Measurements from ENCODE around the gene LRFN5.

DNA sequence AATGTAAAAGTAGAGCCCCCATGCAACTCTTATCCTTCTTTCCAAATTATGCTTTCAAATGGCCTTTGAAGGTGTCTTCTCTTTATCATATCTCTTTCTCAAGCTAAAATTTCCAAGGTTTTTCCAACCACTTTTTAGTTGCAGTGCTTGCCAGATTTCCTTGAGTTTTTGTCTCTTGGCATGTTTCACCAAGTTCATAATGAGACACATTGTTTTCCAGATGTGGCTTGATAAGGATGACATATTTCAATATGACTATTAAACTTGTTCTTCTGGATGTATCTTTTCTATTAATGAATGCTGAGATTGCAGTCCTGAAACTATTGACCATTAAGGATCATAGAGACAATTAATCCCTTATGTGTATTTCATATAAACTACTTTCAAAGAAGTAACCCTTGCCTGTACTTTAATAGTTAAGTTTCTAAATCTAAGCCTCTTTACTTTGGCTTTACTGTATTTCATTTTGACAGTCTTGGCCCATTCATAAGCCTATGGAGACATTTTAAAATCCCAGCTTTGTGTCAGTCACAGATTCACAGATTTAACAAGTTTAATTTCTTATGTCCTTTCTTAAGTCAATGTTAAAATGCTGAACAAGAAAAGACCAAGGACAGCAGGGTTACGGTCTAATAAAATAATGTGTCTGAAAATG lies 151.5 kb downstream of the LRFN5 start:
- TF ChIP-seq XRCC5 (optimal IDR thresholded peaks at IDR 0.05; ENCODE audit: low read length): no peak
- TF ChIP-seq, protein P1, sequence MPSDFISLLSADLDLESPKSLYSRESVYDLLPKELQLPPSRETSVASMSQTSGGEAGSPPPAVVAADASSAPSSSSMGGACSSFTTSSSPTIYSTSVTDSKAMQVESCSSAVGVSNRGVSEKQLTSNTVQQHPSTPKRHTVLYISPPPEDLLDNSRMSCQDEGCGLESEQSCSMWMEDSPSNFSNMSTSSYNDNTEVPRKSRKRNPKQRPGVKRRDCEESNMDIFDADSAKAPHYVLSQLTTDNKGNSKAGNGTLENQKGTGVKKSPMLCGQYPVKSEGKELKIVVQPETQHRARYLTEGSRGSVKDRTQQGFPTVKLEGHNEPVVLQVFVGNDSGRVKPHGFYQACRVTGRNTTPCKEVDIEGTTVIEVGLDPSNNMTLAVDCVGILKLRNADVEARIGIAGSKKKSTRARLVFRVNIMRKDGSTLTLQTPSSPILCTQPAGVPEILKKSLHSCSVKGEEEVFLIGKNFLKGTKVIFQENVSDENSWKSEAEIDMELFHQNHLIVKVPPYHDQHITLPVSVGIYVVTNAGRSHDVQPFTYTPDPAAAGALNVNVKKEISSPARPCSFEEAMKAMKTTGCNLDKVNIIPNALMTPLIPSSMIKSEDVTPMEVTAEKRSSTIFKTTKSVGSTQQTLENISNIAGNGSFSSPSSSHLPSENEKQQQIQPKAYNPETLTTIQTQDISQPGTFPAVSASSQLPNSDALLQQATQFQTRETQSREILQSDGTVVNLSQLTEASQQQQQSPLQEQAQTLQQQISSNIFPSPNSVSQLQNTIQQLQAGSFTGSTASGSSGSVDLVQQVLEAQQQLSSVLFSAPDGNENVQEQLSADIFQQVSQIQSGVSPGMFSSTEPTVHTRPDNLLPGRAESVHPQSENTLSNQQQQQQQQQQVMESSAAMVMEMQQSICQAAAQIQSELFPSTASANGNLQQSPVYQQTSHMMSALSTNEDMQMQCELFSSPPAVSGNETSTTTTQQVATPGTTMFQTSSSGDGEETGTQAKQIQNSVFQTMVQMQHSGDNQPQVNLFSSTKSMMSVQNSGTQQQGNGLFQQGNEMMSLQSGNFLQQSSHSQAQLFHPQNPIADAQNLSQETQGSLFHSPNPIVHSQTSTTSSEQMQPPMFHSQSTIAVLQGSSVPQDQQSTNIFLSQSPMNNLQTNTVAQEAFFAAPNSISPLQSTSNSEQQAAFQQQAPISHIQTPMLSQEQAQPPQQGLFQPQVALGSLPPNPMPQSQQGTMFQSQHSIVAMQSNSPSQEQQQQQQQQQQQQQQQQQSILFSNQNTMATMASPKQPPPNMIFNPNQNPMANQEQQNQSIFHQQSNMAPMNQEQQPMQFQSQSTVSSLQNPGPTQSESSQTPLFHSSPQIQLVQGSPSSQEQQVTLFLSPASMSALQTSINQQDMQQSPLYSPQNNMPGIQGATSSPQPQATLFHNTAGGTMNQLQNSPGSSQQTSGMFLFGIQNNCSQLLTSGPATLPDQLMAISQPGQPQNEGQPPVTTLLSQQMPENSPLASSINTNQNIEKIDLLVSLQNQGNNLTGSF (CRISPR knock-in tag; IDR thresholded peaks at IDR 0.05): no peak
- TF ChIP-seq POLR2A (IDR thresholded peaks at IDR 0.05; ENCODE audit: insufficient read depth in 1 of 2, low read depth in 2 of 2, low read length in 2 of 2): no peak
- TF ChIP-seq, protein P2, sequence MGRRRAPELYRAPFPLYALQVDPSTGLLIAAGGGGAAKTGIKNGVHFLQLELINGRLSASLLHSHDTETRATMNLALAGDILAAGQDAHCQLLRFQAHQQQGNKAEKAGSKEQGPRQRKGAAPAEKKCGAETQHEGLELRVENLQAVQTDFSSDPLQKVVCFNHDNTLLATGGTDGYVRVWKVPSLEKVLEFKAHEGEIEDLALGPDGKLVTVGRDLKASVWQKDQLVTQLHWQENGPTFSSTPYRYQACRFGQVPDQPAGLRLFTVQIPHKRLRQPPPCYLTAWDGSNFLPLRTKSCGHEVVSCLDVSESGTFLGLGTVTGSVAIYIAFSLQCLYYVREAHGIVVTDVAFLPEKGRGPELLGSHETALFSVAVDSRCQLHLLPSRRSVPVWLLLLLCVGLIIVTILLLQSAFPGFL (CRISPR knock-in tag; IDR thresholded peaks at IDR 0.05): no peak
- no peak for TF ChIP-seq RFX5 (IDR thresholded peaks at IDR 0.05; ENCODE audit: low read depth, low read length)
- no peak for TF ChIP-seq NFKBIZ (CRISPR knock-in tag; IDR thresholded peaks at IDR 0.05)
- no peak for TF ChIP-seq MAFK (conservative IDR thresholded peaks at IDR 0.05 in 1 of 2, IDR thresholded peaks at IDR 0.05 in 1 of 2; ENCODE audit: low read length in 2 of 2)

All from HepG2 (cell line).